BJ (cell line): ENCODE measurements around the gene TSPYL2. TPM values are rescaled to one million over a fixed set of nuclear protein-coding genes. Genes with fewer than 3 reads are reported as not detected.

Experiments
- CTCF ChIA-PET: fragments of 350-600 bp; formaldehyde crosslinking; extraction: SDS; loops from one replicate; lab custom pipeline; 2021; ENCODE audit warnings: antibody characterized with exemption, inconsistent platforms; lab: Yijun Ruan, JAX
- POLR2A ChIA-PET: fragments of 300-600 bp; sonication (Branson Sonifier 250); formaldehyde crosslinking; extraction: SDS; loops from one replicate; lab custom pipeline; 2021; ENCODE audit warnings: antibody characterized with exemption; lab: Charles Lee
- DNase-seq: peaks from one replicate; pipeline ENCODE4 v3.0.0-alpha.2; 2011; ENCODE audit warnings: low read depth
- H3K27me3 ChIP-seq: 2 replicates; pipeline ENCODE4 v1.6.0; 2011; ENCODE audit warnings: low read length; ENCODE audit not compliant: control insufficient read depth, insufficient read depth
- H3K36me3 ChIP-seq: 2 replicates; pipeline ENCODE4 v1.5.1; 2011; ENCODE audit warnings: low read length; ENCODE audit not compliant: control insufficient read depth, insufficient read depth
- H3K4me3 ChIP-seq: 2 replicates; pipeline ENCODE4 v1.5.1; 2011; ENCODE audit warnings: low read depth, mild to moderate bottlenecking, control low read depth, low read length
- CTCF ChIP-seq: IDR thresholded peaks from 2 replicates; pipeline ENCODE4 v1.5.1; 2011; ENCODE audit warnings: low read depth, mild to moderate bottlenecking, control low read depth, inconsistent platforms, low read length, moderate library complexity; ENCODE audit not compliant: insufficient read depth
- polyA plus RNA-seq: library from polyadenylated mRNA; depleted of rRNA; stranded (reverse); fragments of >200 nt; gene quantifications from 2 replicates; pipeline ENCODE4 v1.2.3, GENCODE V29; 2011

Gene TSPYL2
- polyA plus RNA-seq, 1 experiment: 22.9 TPM

GRCh38 chrX:53073115-53073586, 9.0 kb upstream of the TSPYL2 start:
- no peak for TF ChIP-seq CTCF
- DNase-seq: no peak
- ChIA-PET POLR2A (interaction anchor here (1.1 kb wide), 1 partner anchor 9 kb away, joined by 4 read pairs; the partner anchor contains the start of gene TSPYL2), CTCF (interaction anchor here (1.0 to 1.6 kb wide), 3 partner anchors 9 to 117 kb away, joined by 3 to 5 read pairs (median 3); no protein-coding TSS in a partner anchor)
- H3K27me3 ChIP-seq: no peaks in the 10 kb centered on the region
- H3K4me3 ChIP-seq: no peak overlapping the region
- no peaks in the 10 kb centered on the region for H3K36me3 ChIP-seq

GRCh38 chrX:53075011-53075410, 7.2 kb upstream of the TSPYL2 start:
- CTCF ChIA-PET: no interaction called here
- Histone ChIP-seq H3K27me3 (no peaks in the 10 kb centered on the region), H3K36me3 (no peaks in the 10 kb centered on the region), H3K4me3 (no peak overlapping the region)
- no peak for TF ChIP-seq CTCF
- no peak for DNase-seq
- POLR2A ChIA-PET: no interaction called here

- CTCF ChIA-PET: no interaction called here
- H3K36me3 ChIP-seq: no peaks in the 10 kb centered on the region
- no peak overlapping the region for H3K4me3 ChIP-seq
- DNase-seq: no peak
- no peaks in the 10 kb centered on the region for H3K27me3 ChIP-seq
- TF ChIP-seq CTCF: no peak
- POLR2A ChIA-PET: no interaction called here
Observed at GRCh38 chrX:53076671-53077070, 5.5 kb upstream of the TSPYL2 start.

- TF ChIP-seq CTCF: no peak
- CTCF ChIA-PET: interaction anchor here (0.6 kb wide), 1 partner anchor 1468 kb away, joined by 3 read pairs; no protein-coding TSS in a partner anchor
Observed at GRCh38 chrX:53077207-53078197, 4.7 kb upstream of the TSPYL2 start.

GRCh38 chrX:53078943-53079342, 3.2 kb upstream of the TSPYL2 start:
- Histone ChIP-seq H3K27me3 (no peaks in the 10 kb centered on the region), H3K4me3 (no peak overlapping the region), H3K36me3 (0 out of 2 replicates have a peak, but pooled peaks cover under 1% of the 10 kb centered on the region)
- ChIA-PET POLR2A (no interaction called here), CTCF (interaction anchor here (0.8 kb wide), 1 partner anchor 10 kb away, joined by 4 read pairs; no protein-coding TSS in a partner anchor)
- TF ChIP-seq CTCF: no peak
- DNase-seq: no peak

More at GRCh38 chrX:53077207-53078197, 4.7 kb upstream of the TSPYL2 start:
- no peaks in the 10 kb centered on the region for H3K36me3 ChIP-seq
- POLR2A ChIA-PET: no interaction called here
- H3K27me3 ChIP-seq: no peaks in the 10 kb centered on the region
- no peak overlapping the region for H3K4me3 ChIP-seq
- no peak for DNase-seq
